Natural killer cell treated with Interleukin-12 subunit alpha and Interleukin-12 subunit beta and Interleukin-15 and Interleukin-18, amount 100 ng/mL, for 72 hours (primary cell): Measurements from ENCODE around the gene RAB23. TPM values are rescaled to one million over a fixed set of nuclear protein-coding genes. Genes with fewer than 3 reads are reported as not detected.

Source experiments
- ATAC-seq, 2 donors: fragments of 150-1000 bp; cut with Tn5 transposase in 1 of 2; sonication (Bioruptor Pico), chemical (Tn5 transposase) in 1 of 2; 2 replicates each; pipeline ENCODE4 v1.10.0; 2021
- DNase-seq: peaks from one replicate; pipeline ENCODE4 v3.0.0; 2022; ENCODE audit warnings: low spot score
- H3K27ac Mint-ChIP-seq, 2 donors: 1 replicate in 1 of 2; 2 replicates in 1 of 2; pipeline ENCODE4 v1.8.0; 2022; ENCODE audit warnings: mixed read lengths in 2 of 2, mild to moderate bottlenecking in 1 of 2, moderate library complexity in 1 of 2
- H3K27me3 Mint-ChIP-seq, 2 donors: 1 replicate in 1 of 2; 2 replicates in 1 of 2; pipeline ENCODE4 v1.8.0; 2022; ENCODE audit warnings: mixed read lengths in 2 of 2
- H3K36me3 Mint-ChIP-seq: one replicate; pipeline ENCODE4 v1.8.0; 2022; ENCODE audit warnings: mixed read lengths
- H3K4me1 Mint-ChIP-seq, 2 donors: 1 replicate in 1 of 2; 2 replicates in 1 of 2; pipeline ENCODE4 v1.8.0; 2022; ENCODE audit warnings: low read depth in 2 of 2, mixed read lengths in 2 of 2, mild to moderate bottlenecking in 1 of 2
- H3K4me3 Mint-ChIP-seq: one replicate; pipeline ENCODE4 v1.8.0; 2022; ENCODE audit warnings: mixed read lengths
- H3K9me3 Mint-ChIP-seq: 2 replicates; pipeline ENCODE4 v1.8.0; 2022; ENCODE audit warnings: mixed read lengths
- total RNA-seq, 2 donors: library from RNA; stranded (reverse); gene quantifications; one replicate each; pipeline ENCODE4 v1.2.3, GENCODE V29; 2022

RAB23 gene
- total RNA-seq, 2 donors from 2014 or later, result 1.7 to 2.7 TPM

DNA sequence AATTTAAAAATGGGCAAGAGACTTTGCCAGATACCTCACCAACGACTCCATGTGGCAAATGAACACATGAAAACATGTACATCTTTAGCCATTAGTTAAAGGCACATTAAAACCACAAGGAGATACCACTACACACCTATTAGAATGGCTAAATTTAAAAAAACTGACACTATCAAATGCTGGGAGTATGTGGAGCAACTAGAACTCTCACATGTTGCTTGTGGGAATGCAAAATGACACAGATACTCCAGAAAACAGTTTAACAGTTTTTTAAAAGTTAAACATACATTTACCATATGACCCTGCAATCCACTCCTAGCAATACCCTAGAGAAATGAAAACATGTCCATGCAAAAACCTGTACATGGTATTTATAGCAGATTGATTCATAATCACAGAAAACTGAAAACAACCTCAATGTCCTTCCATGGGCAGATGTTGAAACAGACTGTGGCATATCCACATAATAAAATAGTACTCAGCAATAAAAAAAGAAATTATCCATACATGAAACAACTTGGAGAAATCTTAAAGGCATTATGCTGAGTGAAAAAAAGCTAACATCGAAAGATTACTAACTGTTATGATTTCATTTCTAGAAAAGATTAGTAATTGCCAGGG lies 1.9 kb downstream of the RAB23 start:
- DNase-seq (no peak), ATAC-seq (no peak)
- peaks cover 16 to 17% of the 10 kb centered on the region in 2 donors for H3K4me1 Mint-ChIP-seq
- peak overlapping the region; percentile 69 for H3K4me3 Mint-ChIP-seq
- H3K27me3 Mint-ChIP-seq, result peaks cover 10 to 27% of the 10 kb centered on the region in 2 donors
- no peaks in the 10 kb centered on the region for H3K9me3 Mint-ChIP-seq
- peaks cover 2% of the 10 kb centered on the region for H3K36me3 Mint-ChIP-seq
- H3K27ac Mint-ChIP-seq, result no peak overlapping the region

DNA sequence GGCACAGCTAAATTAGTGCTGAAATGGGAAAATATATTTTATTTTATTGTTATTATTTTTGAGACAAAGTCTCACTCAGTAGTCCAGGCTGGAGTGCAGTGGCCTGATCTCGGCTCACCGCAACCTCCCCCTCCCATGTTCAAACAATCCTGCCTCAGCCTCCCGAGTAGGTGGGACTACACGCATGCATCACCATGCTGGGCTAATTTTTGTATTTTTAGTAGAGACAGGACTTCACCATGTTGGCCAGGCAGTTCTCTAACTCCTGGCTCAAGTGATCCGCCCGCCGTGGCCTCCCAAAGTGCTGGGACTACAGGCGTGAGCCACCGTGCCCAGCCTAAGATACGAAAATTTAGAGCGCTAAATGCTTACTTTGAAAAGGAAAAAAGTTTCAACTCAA lies 4.8 kb downstream of the RAB23 start:
- ATAC-seq (no peak), DNase-seq (no peak)
- Mint-ChIP-seq H3K36me3 (peaks cover 5% of the 10 kb centered on the region), H3K9me3 (no peaks in the 10 kb centered on the region), H3K27ac (no peak overlapping the region), H3K27me3 (peaks cover 9 to 16% of the 10 kb centered on the region in 2 donors), H3K4me1 (peaks cover 10% of the 10 kb centered on the region in 2 donors), H3K4me3 (no peak overlapping the region)

DNA sequence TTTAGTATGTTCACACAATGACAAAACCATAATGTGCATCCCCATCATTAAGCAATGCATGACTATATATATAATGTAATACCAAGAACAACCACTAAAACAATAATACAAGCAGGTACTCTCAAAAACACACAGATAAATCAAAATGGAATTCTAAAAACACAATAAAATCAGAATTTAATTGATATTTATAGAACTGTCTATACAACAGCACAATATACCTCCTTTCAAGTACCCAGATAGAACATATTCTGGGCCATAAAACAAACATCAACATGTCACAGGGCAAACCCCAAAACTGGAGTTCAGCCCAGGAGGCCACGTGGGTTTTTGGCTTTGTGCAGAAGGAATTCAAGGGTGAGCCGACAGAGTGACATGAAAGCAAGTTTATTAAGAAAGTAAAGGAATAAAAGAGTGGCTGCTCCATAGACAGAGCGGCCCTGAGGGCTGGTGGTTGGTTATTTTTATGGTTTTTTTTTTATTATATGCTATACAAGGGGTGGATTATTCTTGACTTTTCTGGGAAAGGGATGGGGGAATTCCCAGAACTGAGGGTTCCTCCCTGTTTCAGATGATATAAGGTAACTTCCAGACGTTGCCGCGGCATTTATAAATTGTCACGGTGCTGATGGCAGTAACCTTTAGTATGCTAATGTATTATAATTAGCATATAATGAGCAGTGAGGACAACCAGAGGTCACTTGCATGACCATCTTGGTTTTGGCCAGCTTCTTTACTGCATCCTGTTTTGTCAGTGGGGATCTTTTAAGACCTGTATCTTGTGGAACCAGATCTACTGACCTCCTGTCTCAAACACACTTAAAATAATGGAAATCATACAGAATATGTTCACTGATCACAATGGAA lies 5.6 kb downstream of the RAB23 start:
- Mint-ChIP-seq H3K4me3 (no peak overlapping the region), H3K27ac (no peak overlapping the region)

DNA sequence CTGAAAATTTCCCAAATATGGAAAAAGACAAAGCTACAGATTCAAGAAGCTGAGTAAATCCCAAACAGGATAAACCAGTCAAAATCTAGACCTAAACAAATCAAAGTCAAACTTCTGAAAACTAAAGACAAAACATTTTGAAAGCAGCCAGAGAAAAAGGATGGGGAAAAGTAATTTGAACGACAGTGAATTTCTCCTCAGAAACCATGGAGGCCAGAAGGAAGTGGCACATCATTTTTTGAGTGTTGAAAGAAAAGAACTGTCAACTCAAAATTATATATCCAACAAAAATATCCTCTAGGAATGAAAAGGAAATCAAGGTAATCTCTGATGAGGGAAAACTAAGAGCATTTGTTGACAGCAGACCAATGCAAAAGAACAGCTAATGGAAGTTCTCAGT lies 6.8 kb downstream of the RAB23 start:
- Mint-ChIP-seq H3K4me3 (no peak overlapping the region), H3K36me3 (peaks cover 5% of the 10 kb centered on the region), H3K27ac (no peak overlapping the region), H3K9me3 (no peaks in the 10 kb centered on the region), H3K27me3 (peaks cover 9 to 13% of the 10 kb centered on the region in 2 donors), H3K4me1 (peaks cover 1 to 2% of the 10 kb centered on the region in 2 donors)
- ATAC-seq (no peak), DNase-seq (no peak)

More for the DNA sequence above, 5.6 kb downstream of the RAB23 start:
- H3K36me3 Mint-ChIP-seq, result peaks cover 5% of the 10 kb centered on the region
- H3K4me1 Mint-ChIP-seq, result peaks cover 7 to 10% of the 10 kb centered on the region in 2 donors
- H3K27me3 Mint-ChIP-seq, result peaks cover 9 to 16% of the 10 kb centered on the region in 2 donors
- H3K9me3 Mint-ChIP-seq, result no peaks in the 10 kb centered on the region
- no peak for DNase-seq
- ATAC-seq, result no peak

DNA sequence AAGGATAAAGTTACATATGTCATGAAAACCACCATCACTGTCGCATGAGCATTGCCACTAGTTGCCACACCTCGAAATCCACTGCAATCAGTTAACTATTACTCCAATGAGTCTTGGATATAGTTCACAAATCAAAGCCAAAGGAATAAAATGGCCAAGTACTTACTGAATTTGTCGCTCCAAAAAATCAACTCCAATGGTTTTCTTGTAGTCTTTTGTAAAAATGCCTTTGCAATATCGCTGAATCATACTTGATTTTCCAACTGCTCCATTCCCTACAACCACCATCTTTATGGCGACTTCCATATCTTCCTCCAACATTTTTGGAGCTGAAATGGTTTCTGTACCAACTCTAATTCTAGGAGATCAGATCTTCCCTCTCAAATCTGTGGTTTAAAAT lies 12.0 kb downstream of the RAB23 start:
- no peaks in the 10 kb centered on the region for H3K9me3 Mint-ChIP-seq
- no peaks in the 10 kb centered on the region for H3K4me1 Mint-ChIP-seq
- no peak overlapping the region for H3K4me3 Mint-ChIP-seq
- peaks cover 0 to 5% of the 10 kb centered on the region in 2 donors for H3K27me3 Mint-ChIP-seq
- no peak overlapping the region for H3K27ac Mint-ChIP-seq
- DNase-seq (no peak), ATAC-seq (no peak)
- peaks cover 2% of the 10 kb centered on the region for H3K36me3 Mint-ChIP-seq

DNA sequence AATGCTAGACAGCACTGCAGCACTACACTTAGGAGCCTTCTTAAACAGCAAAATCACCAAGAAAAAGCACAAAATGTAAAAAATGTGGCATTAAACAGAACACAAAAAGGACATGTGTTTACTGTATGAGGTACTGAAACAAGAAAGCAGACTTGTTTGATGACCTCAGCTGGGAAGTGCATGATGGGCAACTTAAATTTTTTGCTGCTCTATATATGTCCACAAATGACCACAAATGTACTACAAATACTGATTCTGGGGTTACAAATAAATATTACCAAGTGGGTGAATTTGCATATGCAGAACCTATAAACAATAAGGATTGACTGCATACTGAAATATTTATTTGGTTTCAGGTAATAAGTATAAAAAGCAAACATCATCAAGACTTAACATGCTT lies 13.1 kb downstream of the RAB23 start:
- H3K4me3 Mint-ChIP-seq, result no peak overlapping the region
- DNase-seq, result no peak
- H3K27ac Mint-ChIP-seq, result no peak overlapping the region
- no peaks in the 10 kb centered on the region for H3K27me3 Mint-ChIP-seq
- no peaks in the 10 kb centered on the region for H3K36me3 Mint-ChIP-seq
- no peaks in the 10 kb centered on the region for H3K4me1 Mint-ChIP-seq
- no peak for ATAC-seq
- no peaks in the 10 kb centered on the region for H3K9me3 Mint-ChIP-seq

DNA sequence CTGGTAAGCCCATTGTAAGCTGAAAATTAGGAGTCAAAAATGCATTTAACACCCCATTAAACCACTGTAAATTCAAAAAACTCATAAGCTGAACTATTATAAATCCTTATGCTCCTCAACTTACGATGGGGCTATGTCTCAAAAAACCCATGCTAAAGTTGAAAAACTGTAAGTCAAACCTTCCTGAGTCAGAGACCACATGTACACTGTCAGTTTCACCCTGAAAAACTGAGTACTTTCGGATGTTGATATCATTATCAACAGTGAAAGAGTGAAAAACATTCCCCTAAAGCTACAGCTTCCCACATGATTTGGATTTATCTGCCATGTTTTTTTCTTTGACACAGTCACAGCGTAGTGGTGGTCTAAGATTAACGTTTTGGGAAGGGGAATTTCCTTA lies 14.2 kb downstream of the RAB23 start:
- DNase-seq, result no peak
- Mint-ChIP-seq H3K36me3 (no peaks in the 10 kb centered on the region), H3K9me3 (no peaks in the 10 kb centered on the region), H3K27me3 (no peaks in the 10 kb centered on the region), H3K4me1 (no peaks in the 10 kb centered on the region), H3K27ac (no peak overlapping the region), H3K4me3 (no peak overlapping the region)
- peak in 1 of 2 donors; percentile 46 for ATAC-seq

DNA sequence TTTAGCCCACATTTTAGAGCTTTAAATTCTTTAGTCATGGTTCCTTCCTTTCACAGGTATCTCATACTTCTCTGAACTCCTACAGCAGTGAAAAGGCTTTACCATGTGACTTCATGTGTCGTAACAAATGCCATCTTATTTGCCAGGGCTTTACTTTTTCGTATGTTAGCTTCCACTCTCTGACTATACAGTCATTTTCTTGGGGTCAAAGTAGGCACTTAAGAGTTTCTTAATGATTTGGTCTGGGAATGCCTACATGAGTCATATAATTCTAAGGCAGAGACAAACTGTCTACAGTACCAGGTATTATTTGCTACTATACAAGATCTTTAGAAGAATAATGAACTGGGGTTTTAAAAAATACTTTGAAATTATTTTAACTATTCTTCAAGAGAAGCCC lies 15.0 kb downstream of the RAB23 start:
- no peaks in the 10 kb centered on the region for H3K36me3 Mint-ChIP-seq
- no peak overlapping the region for H3K27ac Mint-ChIP-seq
- H3K9me3 Mint-ChIP-seq, result no peaks in the 10 kb centered on the region
- ATAC-seq (peak in 1 of 2 donors; percentile 31), DNase-seq (no peak)
- H3K27me3 Mint-ChIP-seq, result no peaks in the 10 kb centered on the region
- no peak overlapping the region for H3K4me3 Mint-ChIP-seq
- H3K4me1 Mint-ChIP-seq, result no peaks in the 10 kb centered on the region

DNA sequence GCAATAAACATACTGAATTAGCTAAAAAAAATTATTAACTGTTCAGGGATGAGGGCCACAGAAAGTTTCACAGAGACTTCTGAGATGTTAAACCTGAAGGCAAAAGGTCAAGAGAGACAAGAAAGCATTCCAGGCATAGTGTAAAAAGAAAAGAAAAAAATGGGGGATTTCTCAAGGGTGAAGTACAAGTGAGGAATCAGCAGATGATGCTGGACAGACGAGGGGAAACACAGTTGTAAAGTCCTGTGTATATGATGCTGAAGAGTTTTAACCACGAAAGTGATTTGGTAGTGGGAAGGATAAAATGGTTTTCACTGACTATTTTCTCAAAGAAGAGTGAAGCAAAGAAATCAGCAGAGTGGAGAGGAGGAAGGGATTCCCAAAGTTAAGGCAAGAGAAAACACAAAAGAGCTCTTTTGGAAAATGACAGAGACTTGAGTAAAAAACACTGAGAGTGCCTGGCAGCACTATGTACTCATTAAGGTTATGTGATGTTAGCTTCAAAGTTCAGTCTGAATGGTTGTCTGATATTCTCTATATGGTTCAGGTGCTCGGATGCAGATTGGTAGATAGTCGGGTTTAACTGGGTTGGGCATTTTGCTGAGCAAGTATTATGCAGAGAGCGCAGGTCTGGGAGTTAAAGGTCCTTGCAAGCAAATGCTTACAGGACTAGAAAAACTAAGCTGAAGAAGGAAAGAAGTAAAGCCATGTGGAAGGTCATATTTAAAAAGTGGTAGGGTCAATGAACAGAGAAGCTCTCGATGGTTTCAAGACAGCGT lies 16.4 kb downstream of the RAB23 start:
- H3K36me3 Mint-ChIP-seq, result no peaks in the 10 kb centered on the region
- DNase-seq, result no peak
- no peaks in the 10 kb centered on the region for H3K27me3 Mint-ChIP-seq
- no peak for ATAC-seq
- no peaks in the 10 kb centered on the region for H3K9me3 Mint-ChIP-seq
- H3K4me3 Mint-ChIP-seq, result no peak overlapping the region
- no peaks in the 10 kb centered on the region for H3K4me1 Mint-ChIP-seq
- no peak overlapping the region for H3K27ac Mint-ChIP-seq

DNA sequence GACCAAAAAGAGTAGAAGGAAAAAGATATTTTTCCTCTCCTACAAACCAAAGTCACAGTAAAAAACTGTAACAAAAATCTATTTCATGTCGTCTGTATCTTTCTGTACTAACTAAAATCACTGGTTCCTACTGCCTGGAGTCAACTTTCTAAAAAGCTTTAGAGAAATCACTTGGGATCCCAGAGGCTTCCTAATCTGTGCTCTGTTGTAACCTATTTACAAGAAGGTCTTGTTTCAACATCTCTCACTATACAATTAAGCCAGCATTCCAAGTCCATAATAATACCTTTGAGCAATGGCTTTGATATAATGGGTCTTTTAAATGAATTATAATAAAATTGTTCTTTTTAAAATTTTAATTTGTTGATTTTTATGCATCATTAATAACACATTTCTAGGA lies 20.4 kb downstream of the RAB23 start:
- Mint-ChIP-seq H3K4me1 (no peaks in the 10 kb centered on the region), H3K27ac (no peak overlapping the region), H3K9me3 (no peaks in the 10 kb centered on the region), H3K4me3 (no peak overlapping the region), H3K27me3 (no peaks in the 10 kb centered on the region), H3K36me3 (no peaks in the 10 kb centered on the region)
- DNase-seq (no peak), ATAC-seq (no peak)

DNA sequence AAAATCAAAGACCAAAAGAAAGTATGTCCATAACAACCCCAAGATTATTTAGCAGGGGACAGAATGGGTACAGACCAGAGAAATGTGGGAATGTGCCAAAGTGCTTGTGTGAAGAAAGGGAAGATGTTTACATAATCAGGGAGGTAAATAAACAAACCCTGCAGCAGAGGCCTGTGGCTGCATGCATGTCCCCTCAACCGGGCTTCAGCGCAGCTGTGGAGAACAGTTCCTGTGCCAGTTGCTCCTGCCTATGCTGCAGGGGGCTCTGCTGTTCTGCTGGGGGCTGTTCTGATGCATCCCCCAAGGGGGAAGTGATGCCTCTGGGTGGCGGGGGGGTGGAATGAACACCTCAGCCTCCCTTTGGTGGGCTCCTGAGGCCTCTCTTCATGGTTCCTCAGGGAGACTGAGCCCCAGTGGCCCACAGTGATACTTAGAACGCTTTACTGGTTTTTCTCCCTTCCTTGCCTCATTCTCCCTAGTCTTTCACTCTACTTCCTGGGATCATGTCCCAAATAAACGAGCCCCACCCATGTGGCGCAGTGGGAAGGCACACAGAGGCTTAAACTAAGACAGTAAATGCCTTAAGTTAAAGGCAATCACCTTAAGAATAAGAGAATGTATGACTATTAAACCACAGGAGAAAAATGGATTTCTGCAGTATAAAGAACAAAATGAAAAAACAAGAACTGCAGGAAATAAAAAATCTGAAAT lies 23.0 kb downstream of the RAB23 start:
- DNase-seq (no peak), ATAC-seq (no peak)
- no peaks in the 10 kb centered on the region for H3K27me3 Mint-ChIP-seq
- no peak overlapping the region for H3K27ac Mint-ChIP-seq
- no peaks in the 10 kb centered on the region for H3K36me3 Mint-ChIP-seq
- H3K9me3 Mint-ChIP-seq, result no peaks in the 10 kb centered on the region
- H3K4me3 Mint-ChIP-seq, result no peak overlapping the region
- no peaks in the 10 kb centered on the region for H3K4me1 Mint-ChIP-seq

DNA sequence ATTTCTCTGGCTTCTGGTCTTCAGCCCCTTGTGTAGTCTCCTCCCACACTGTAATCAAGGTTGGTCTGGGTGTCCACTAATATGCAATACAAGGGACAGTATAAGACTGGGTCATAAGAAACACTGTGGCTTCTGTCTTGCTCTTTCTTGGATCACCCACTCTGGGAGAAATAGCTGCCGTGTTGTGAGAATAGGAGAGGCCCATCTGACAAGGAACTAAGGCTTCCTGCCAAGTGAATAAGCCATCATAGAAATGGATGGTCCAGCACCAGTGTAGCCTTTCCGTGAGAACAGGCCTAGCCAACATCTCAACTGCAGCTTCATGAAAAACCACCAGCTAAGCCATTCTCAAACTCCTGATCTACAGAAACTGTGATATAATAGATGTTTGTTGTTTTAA lies 26.6 kb downstream of the RAB23 start:
- Mint-ChIP-seq H3K4me3 (no peak overlapping the region), H3K27me3 (no peaks in the 10 kb centered on the region), H3K4me1 (no peaks in the 10 kb centered on the region), H3K27ac (no peak overlapping the region), H3K36me3 (peaks cover 14% of the 10 kb centered on the region), H3K9me3 (no peaks in the 10 kb centered on the region)
- ATAC-seq (no peak), DNase-seq (no peak)

DNA sequence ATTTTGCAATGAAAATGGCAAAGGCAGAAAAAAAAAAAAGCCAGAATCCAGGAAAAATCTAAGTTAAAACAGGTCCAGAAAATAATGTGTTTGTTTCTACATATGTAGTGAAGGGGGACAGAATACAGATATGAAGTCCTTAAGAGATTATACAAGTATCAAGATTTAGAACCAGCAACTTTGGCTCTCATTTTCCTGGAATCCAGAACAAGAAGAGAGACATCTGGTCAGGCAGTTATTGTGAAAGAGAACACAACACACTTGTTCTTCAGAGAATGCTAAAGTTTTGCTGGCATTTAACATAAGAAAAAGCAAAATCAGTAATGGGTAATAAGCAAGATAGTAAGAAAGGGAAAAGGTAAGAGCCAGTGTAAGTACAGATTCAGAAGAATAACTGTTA lies 28.9 kb downstream of the RAB23 start:
- Mint-ChIP-seq H3K4me1 (no peaks in the 10 kb centered on the region), H3K36me3 (peaks cover 14% of the 10 kb centered on the region), H3K4me3 (no peak overlapping the region), H3K27me3 (no peaks in the 10 kb centered on the region), H3K9me3 (no peaks in the 10 kb centered on the region), H3K27ac (no peak overlapping the region)
- DNase-seq, result no peak
- no peak for ATAC-seq
